Fibroblast of lung (primary cell): Measurements from ENCODE around the gene SOCS1. TPM values are rescaled to one million over a fixed set of nuclear protein-coding genes. Genes with fewer than 3 reads are reported as not detected.

Source experiments
- DNase-seq, 2 donors: peaks; one replicate each; pipeline versions ENCODE4 v3.0.0 to v3.0.0-alpha.2; 2010; ENCODE audit warnings: low read depth in 2 of 2
- H2AFZ ChIP-seq: 2 replicates; pipeline ENCODE4 v1.5.1; 2012; ENCODE audit warnings: low read length, control low read depth, inconsistent platforms
- H3K27ac ChIP-seq: 2 replicates; pipeline ENCODE4 v1.5.1; 2011; ENCODE audit warnings: low read length, control low read depth; ENCODE audit not compliant: insufficient read depth
- H3K27me3 ChIP-seq: 2 replicates; pipeline ENCODE4 v1.5.1; 2011; ENCODE audit warnings: mild to moderate bottlenecking, low read length; ENCODE audit not compliant: control insufficient read depth, insufficient read depth
- H3K36me3 ChIP-seq: 2 replicates; pipeline ENCODE4 v1.5.1; 2011; ENCODE audit warnings: low read length; ENCODE audit not compliant: control insufficient read depth, insufficient read depth
- H3K4me1 ChIP-seq: 2 replicates; pipeline ENCODE4 v1.5.1; 2011; ENCODE audit warnings: low read length; ENCODE audit not compliant: control insufficient read depth, insufficient read depth; ENCODE audit errors: extremely low read depth
- H3K4me2 ChIP-seq: 2 replicates; pipeline ENCODE4 v1.5.1; 2011; ENCODE audit warnings: low read length, control low read depth; ENCODE audit not compliant: insufficient read depth; ENCODE audit errors: extremely low read depth
- H3K4me3 ChIP-seq, 4 experiments: fragments of 200-600 bp in 1 of 4; sonication (generic) in 1 of 4; replicated peaks in 1 of 4; 2 replicates each; pipeline ENCODE4 v1.5.1; 2011 to 2016; ENCODE audit warnings: low read length in 4 of 4, low read depth in 3 of 4, mild to moderate bottlenecking in 3 of 4, control low read depth in 2 of 4, inconsistent platforms in 1 of 4, mixed read lengths in 1 of 4; ENCODE audit not compliant: insufficient read depth in 1 of 4; ENCODE audit errors: control extremely low read depth in 1 of 4
- H3K79me2 ChIP-seq: 2 replicates; pipeline ENCODE4 v1.5.1; 2012; ENCODE audit warnings: mild to moderate bottlenecking, low read length, inconsistent platforms; ENCODE audit not compliant: control insufficient read depth, insufficient read depth
- H3K9ac ChIP-seq: 2 replicates; pipeline ENCODE4 v1.5.1; 2011; ENCODE audit warnings: mild to moderate bottlenecking, low read length, control low read depth; ENCODE audit not compliant: insufficient read depth
- H3K9me3 ChIP-seq: 2 replicates; pipeline ENCODE4 v1.5.1; 2012; ENCODE audit warnings: low read depth, low read length; ENCODE audit not compliant: control insufficient read depth, insufficient read depth
- H4K20me1 ChIP-seq: 2 replicates; pipeline ENCODE4 v1.5.1; 2011; ENCODE audit warnings: low read length; ENCODE audit not compliant: control insufficient read depth, insufficient read depth; ENCODE audit errors: extremely low read depth
- CTCF ChIP-seq, 2 donors: IDR thresholded peaks in 1 of 2; conservative IDR thresholded peaks in 1 of 2; 1 replicate in 1 of 2; 2 replicates in 1 of 2; pipeline ENCODE4 v1.5.1; 2011 to 2012; ENCODE audit warnings: low read length in 2 of 2, control low read depth in 1 of 2, inconsistent platforms in 1 of 2, low read depth in 1 of 2, mild to moderate bottlenecking in 1 of 2
- EZH2 ChIP-seq: IDR thresholded peaks from 2 replicates; pipeline ENCODE4 v1.5.1; 2012; ENCODE audit warnings: low read length, control low read depth, mild to moderate bottlenecking; ENCODE audit errors: missing control alignments
- polyA plus RNA-seq, 2 donors: library from polyadenylated mRNA; depleted of rRNA in 1 of 2; stranded (reverse) in 1 of 2; unstranded in 1 of 2; fragments of >200 nt; gene quantifications; 2 replicates each; pipeline ENCODE4 v1.2.1, GENCODE V29; 2011 to 2012; ENCODE audit warnings: missing spikeins in 1 of 2
- total RNA-seq: library from RNA; depleted of rRNA; stranded (reverse); fragments of >200 nt; gene quantifications from 2 replicates; pipeline ENCODE4 v1.2.1, GENCODE V29; 2014

Gene SOCS1
- total and polyA plus RNA-seq, 2 donors (not counting 1 experiment from before 2014, with no cell fraction given), result 17.7 to 21.1 TPM

DNA sequence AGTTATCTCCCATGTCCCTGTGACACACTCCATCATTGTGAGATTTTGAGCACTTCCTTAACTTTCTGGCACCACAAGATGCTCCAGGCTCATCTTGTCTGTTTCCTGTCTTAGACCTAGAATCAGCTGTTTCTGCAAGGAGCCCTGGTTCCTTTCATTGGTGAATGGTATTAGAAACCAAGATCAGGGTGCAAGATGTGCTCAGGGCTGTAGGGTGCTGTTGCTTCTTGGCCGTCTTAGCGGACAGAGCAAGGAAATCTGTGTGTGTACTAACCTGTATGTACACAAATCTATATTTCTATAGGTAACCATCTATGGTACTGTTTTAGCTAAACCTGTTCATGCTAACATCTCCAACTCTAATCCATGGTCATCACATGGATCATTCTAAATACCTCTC lies 33.2 kb upstream of the SOCS1 start:
- no peak for TF ChIP-seq EZH2
- no peak for TF ChIP-seq CTCF (conservative IDR thresholded peaks at IDR 0.05 in 1 of 2, IDR thresholded peaks at IDR 0.05 in 1 of 2; ENCODE audit: low read depth in 1 of 2, low read length in 2 of 2)
- Histone ChIP-seq H3K27me3 (peaks cover 17% of the 10 kb centered on the region), H3K9me3 (no peaks in the 10 kb centered on the region), H3K4me3 (no peak overlapping the region), H3K9ac (no peak overlapping the region), H3K79me2 (no peaks in the 10 kb centered on the region), H3K4me2 (no peak overlapping the region), H3K36me3 (no peaks in the 10 kb centered on the region), H3K27ac (no peak overlapping the region), H2AFZ (no peak overlapping the region), H4K20me1 (no peaks in the 10 kb centered on the region), H3K4me1 (no peaks in the 10 kb centered on the region)
- no peak for DNase-seq

- Histone ChIP-seq H3K27me3 (peaks cover 19% of the 10 kb centered on the region), H3K4me3 (no peak overlapping the region), H2AFZ (no peak overlapping the region), H3K4me2 (no peak overlapping the region), H3K9me3 (no peaks in the 10 kb centered on the region), H3K9ac (no peak overlapping the region), H3K79me2 (no peaks in the 10 kb centered on the region), H4K20me1 (no peaks in the 10 kb centered on the region), H3K4me1 (no peaks in the 10 kb centered on the region), H3K36me3 (no peaks in the 10 kb centered on the region), H3K27ac (no peak overlapping the region)
- no peak for DNase-seq
- TF ChIP-seq CTCF (conservative IDR thresholded peaks at IDR 0.05 in 1 of 2, IDR thresholded peaks at IDR 0.05 in 1 of 2; ENCODE audit: low read depth in 1 of 2, low read length in 2 of 2) (no peak), EZH2 (no peak)
Observed at GRCh38 chr16:11285842-11286241, 29.8 kb upstream of the SOCS1 start.

DNA sequence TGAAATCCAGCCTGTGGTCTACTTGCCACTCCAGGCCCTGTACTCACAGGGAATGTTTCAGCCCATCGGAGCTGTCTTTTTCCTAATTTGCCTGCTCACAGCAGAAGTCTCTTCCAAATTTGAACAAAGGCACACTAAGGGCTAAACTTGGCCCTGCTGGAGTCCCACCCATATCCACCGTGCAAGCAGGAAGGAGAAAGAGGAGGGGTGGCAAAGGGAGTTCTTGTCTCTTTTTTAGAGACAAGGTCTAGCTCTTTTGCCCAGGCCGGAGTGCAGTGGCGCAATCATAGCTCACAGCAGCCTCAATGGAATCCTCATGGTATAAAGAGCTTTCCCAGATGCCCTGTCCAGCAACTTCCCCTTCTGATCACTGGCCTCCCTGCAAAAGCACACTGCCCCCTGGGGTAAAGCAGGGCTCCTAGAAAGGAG lies 27.8 kb upstream of the SOCS1 start:
- Histone ChIP-seq H3K36me3 (no peaks in the 10 kb centered on the region), H3K27me3 (peaks cover 24% of the 10 kb centered on the region), H3K9ac (no peak overlapping the region), H2AFZ (no peak overlapping the region), H3K27ac (no peak overlapping the region), H3K4me2 (no peak overlapping the region), H4K20me1 (no peaks in the 10 kb centered on the region), H3K9me3 (no peaks in the 10 kb centered on the region), H3K4me3 (no peak overlapping the region), H3K79me2 (no peaks in the 10 kb centered on the region), H3K4me1 (no peaks in the 10 kb centered on the region)
- no peak for DNase-seq
- peak in 1 of 2 donors; percentile 13 for TF ChIP-seq CTCF (conservative IDR thresholded peaks at IDR 0.05 in 1 of 2, IDR thresholded peaks at IDR 0.05 in 1 of 2; ENCODE audit: low read depth in 1 of 2, low read length in 2 of 2)
- TF ChIP-seq EZH2, result no peak
